Skeletal muscle tissue (tissue), 4 donors: ENCODE data around the gene SPTY2D1. TPM values are rescaled to one million over a fixed set of nuclear protein-coding genes. Genes with fewer than 3 reads are reported as not detected.

Source experiments
- H3K27ac ChIP-seq: one replicate; pipeline ENCODE4 v1.7.0; 2013; ENCODE audit warnings: mild to moderate bottlenecking, low read depth, low read length, inconsistent platforms
- H3K27me3 ChIP-seq, 3 donors: one replicate each; pipeline ENCODE4 v1.7.0; 2013; ENCODE audit warnings: low read length in 3 of 3; ENCODE audit not compliant: control insufficient read depth in 3 of 3, insufficient read depth in 3 of 3
- H3K36me3 ChIP-seq, 3 donors: one replicate each; pipeline ENCODE4 v1.7.0; 2013; ENCODE audit warnings: low read length in 3 of 3; ENCODE audit not compliant: control insufficient read depth in 3 of 3, insufficient read depth in 3 of 3
- H3K4me1 ChIP-seq, 3 donors: one replicate each; pipeline ENCODE4 v1.7.0; 2013; ENCODE audit warnings: low read length in 3 of 3, mild to moderate bottlenecking in 3 of 3; ENCODE audit not compliant: control insufficient read depth in 3 of 3, insufficient read depth in 3 of 3
- H3K4me3 ChIP-seq, 3 donors: one replicate each; pipeline ENCODE4 v1.7.0; 2013; ENCODE audit warnings: low read length in 3 of 3
- H3K9ac ChIP-seq, 3 donors: one replicate each; pipeline ENCODE4 v1.7.0; 2013; ENCODE audit warnings: low read length in 3 of 3, mild to moderate bottlenecking in 3 of 3, moderate library complexity in 2 of 3, low read depth in 1 of 3
- H3K9me3 ChIP-seq, 3 donors: one replicate each; pipeline ENCODE4 v1.7.0; 2013; ENCODE audit warnings: low read length in 3 of 3; ENCODE audit not compliant: control insufficient read depth in 3 of 3
- total RNA-seq: library from RNA; depleted of rRNA; stranded (reverse); fragments of >200 nt; gene quantifications from one replicate; pipeline ENCODE4 v1.2.3, GENCODE V29; 2014
- donor health status: Osteomylitis.

SPTY2D1 gene
- total RNA-seq, 1 donor from 2014 or later, result 13.6 TPM

GRCh38 chr11:18618342-18619025 is 15.7 kb downstream of the SPTY2D1 start:
- peaks cover 4 to 7% (median 5%) of the 10 kb centered on the region in 3 donors for H3K4me1 ChIP-seq
- no peak overlapping the region for H3K4me3 ChIP-seq
- peak overlapping the region in 2 of 3 donors; percentile 8 to 33 for H3K9ac ChIP-seq
- peaks cover 12 to 21% (median 17%) of the 10 kb centered on the region in 3 donors for H3K36me3 ChIP-seq
- H3K9me3 ChIP-seq, result no peaks in the 10 kb centered on the region
- no peak overlapping the region for H3K27ac ChIP-seq
- H3K27me3 ChIP-seq, result no peaks in the 10 kb centered on the region

- no peak overlapping the region for H3K27ac ChIP-seq
- peaks cover 4 to 7% (median 5%) of the 10 kb centered on the region in 3 donors for H3K4me1 ChIP-seq
- peaks cover 12 to 21% (median 17%) of the 10 kb centered on the region in 3 donors for H3K36me3 ChIP-seq
- H3K9me3 ChIP-seq, result no peaks in the 10 kb centered on the region
- H3K9ac ChIP-seq, result peak overlapping the region in 1 of 3 donors; percentile 8
- H3K4me3 ChIP-seq, result no peak overlapping the region
- H3K27me3 ChIP-seq, result no peaks in the 10 kb centered on the region
Observed at GRCh38 chr11:18617688-18618341, 16.3 kb downstream of the SPTY2D1 start.

GRCh38 chr11:18615628-18616392 is 18.3 kb downstream of the SPTY2D1 start:
- Histone ChIP-seq H3K9me3 (no peaks in the 10 kb centered on the region), H3K27me3 (no peaks in the 10 kb centered on the region), H3K4me3 (no peak overlapping the region), H3K27ac (no peak overlapping the region), H3K4me1 (peaks cover 4 to 7% (median 5%) of the 10 kb centered on the region in 3 donors), H3K9ac (no peak overlapping the region), H3K36me3 (peaks cover 16 to 29% (median 29%) of the 10 kb centered on the region in 3 donors)

DNA sequence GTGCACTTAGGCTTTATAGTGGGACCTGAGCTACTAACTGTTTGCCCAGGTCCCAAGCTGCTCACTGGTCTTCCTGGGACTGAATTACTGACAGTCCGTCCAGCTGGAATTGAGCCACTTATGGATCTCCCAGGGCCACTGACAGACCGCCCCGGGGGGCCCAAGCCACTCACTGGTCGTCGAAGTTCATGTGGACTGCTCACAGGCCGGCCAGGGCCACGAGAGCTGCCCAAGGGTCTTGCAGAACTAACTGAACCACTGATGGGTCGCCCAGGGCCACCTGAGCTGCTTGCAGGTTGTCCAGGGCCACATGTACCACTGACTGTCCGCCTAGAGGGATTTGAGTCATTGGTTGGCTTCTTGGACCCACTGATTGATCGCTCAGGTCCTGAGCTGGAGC is 19.5 kb downstream of the SPTY2D1 start:
- Histone ChIP-seq H3K4me3 (no peak overlapping the region), H3K36me3 (peaks cover 16 to 38% (median 32%) of the 10 kb centered on the region in 3 donors), H3K9me3 (no peaks in the 10 kb centered on the region), H3K9ac (no peak overlapping the region), H3K27me3 (no peaks in the 10 kb centered on the region), H3K27ac (no peak overlapping the region), H3K4me1 (peaks cover 4 to 7% (median 5%) of the 10 kb centered on the region in 3 donors)

GRCh38 chr11:18612394-18612793 is 21.7 kb downstream of the SPTY2D1 start:
- H3K36me3 ChIP-seq, result peaks cover 16 to 54% (median 42%) of the 10 kb centered on the region in 3 donors
- no peak overlapping the region for H3K4me3 ChIP-seq
- H3K9me3 ChIP-seq, result no peaks in the 10 kb centered on the region
- no peaks in the 10 kb centered on the region for H3K27me3 ChIP-seq
- no peaks in the 10 kb centered on the region for H3K4me1 ChIP-seq
- H3K9ac ChIP-seq, result no peak overlapping the region
- no peak overlapping the region for H3K27ac ChIP-seq

GRCh38 chr11:18611196-18611595 is 22.9 kb downstream of the SPTY2D1 start:
- Histone ChIP-seq H3K4me3 (no peak overlapping the region), H3K36me3 (peaks cover 16 to 58% (median 42%) of the 10 kb centered on the region in 3 donors), H3K27ac (no peak overlapping the region), H3K9me3 (no peaks in the 10 kb centered on the region), H3K27me3 (no peaks in the 10 kb centered on the region), H3K9ac (no peak overlapping the region), H3K4me1 (no peaks in the 10 kb centered on the region)

DNA sequence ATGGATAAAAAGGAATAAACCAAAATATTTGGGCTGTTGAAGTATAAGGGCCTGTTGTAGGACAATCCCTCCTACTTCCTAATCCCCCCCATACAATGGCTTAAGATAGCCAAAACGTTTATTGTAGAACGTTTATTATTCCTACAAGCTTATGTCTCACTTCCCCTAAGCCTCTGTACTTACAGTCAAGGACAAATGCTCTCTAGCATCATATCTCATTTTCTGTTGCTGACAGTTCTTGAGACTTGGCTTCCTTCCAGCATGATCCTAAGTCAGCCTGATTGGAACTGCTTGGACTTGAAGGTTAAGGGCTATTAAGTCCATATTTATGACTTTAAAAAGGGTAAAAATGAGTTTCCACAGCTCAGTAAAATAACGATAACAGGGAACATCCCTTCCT is 25.8 kb downstream of the SPTY2D1 start:
- Histone ChIP-seq H3K27me3 (no peaks in the 10 kb centered on the region), H3K27ac (no peak overlapping the region), H3K4me1 (no peaks in the 10 kb centered on the region), H3K4me3 (no peak overlapping the region), H3K9ac (no peak overlapping the region), H3K36me3 (peaks cover 4 to 43% (median 26%) of the 10 kb centered on the region in 3 donors), H3K9me3 (no peaks in the 10 kb centered on the region)

- Histone ChIP-seq H3K4me3 (no peak overlapping the region), H3K4me1 (peaks cover 0 to 4% (median 2%) of the 10 kb centered on the region in 3 donors), H3K9ac (peak overlapping the region in 1 of 3 donors; percentile 8), H3K36me3 (peaks cover 3 to 11% (median 4%) of the 10 kb centered on the region in 3 donors), H3K9me3 (no peaks in the 10 kb centered on the region), H3K27me3 (no peaks in the 10 kb centered on the region), H3K27ac (peak overlapping the region; percentile 30)
Observed at GRCh38 chr11:18600915-18601569, 33.1 kb downstream of the SPTY2D1 start.

- Histone ChIP-seq H3K4me1 (peaks cover 0 to 4% (median 2%) of the 10 kb centered on the region in 3 donors), H3K4me3 (no peak within 1 kb of the TSS), H3K36me3 (peaks cover 5 to 14% (median 11%) of the 10 kb centered on the region in 3 donors), H3K9me3 (no peaks in the 10 kb centered on the region), H3K9ac (no peak within 1 kb of the TSS), H3K27me3 (no peaks in the 10 kb centered on the region), H3K27ac (no peak within 1 kb of the TSS)
Observed at GRCh38 chr11:18599739-18600230, 34.4 kb downstream of the SPTY2D1 start, which contains the start of gene MISFA. Gene MISFA, plus strand, starts transcription at chr11:18599789. Its CDS starts 140 bp downstream, at chr11:18599929.
